ENCODE results near the gene VRK3.
"Not testable (repeated sequence)": the region's sequence is repeated elsewhere in the genome, so short reads cannot be mapped to it uniquely, and the experiment has no call there.

Gene VRK3

GRCh38 chr19:49968279-49968922, 56.8 kb downstream of the VRK3 start:
- TF ChIP-seq CTCF (IDR thresholded peaks at IDR 0.05; ENCODE audit: low read length) (no peak), EZH2 (IDR thresholded peaks at IDR 0.05; ENCODE audit: borderline replicate concordance, low read length) (no peak)
- H3K9me2 ChIP-seq (ENCODE audit: low read depth, low read length): no peaks in the 10 kb centered on the region
- H3K9ac ChIP-seq (ENCODE audit: low read length): no peak overlapping the region
- no peak overlapping the region for H2AFZ ChIP-seq (ENCODE audit: low read length)
- H4K20me1 ChIP-seq (ENCODE audit: insufficient read depth, low read length): no peaks in the 10 kb centered on the region
- H3K36me3 ChIP-seq (ENCODE audit: insufficient read depth, low read length): no peaks in the 10 kb centered on the region
- H3K4me3 ChIP-seq (ENCODE audit: low read depth, low read length, poor library complexity, severe bottlenecking): no peak overlapping the region
- H3K4me1 ChIP-seq (ENCODE audit: insufficient read depth, low read length, severe bottlenecking): no peaks in the 10 kb centered on the region
- H3K27ac ChIP-seq (ENCODE audit: low read depth, low read length, poor library complexity, severe bottlenecking): no peak overlapping the region
- peaks cover 4% of the 10 kb centered on the region; the same call in 1 of the 2 replicates for H3K27me3 ChIP-seq (ENCODE audit: insufficient read depth, low read length)
- H3F3A ChIP-seq (ENCODE audit: insufficient read depth, low read length): no peaks in the 10 kb centered on the region
- no peaks in the 10 kb centered on the region for H3K79me2 ChIP-seq (ENCODE audit: insufficient read depth, low read length)
- H3K4me2 ChIP-seq (ENCODE audit: low read length): no peak overlapping the region
- no peaks in the 10 kb centered on the region for H3K9me3 ChIP-seq (ENCODE audit: low read length)

GRCh38 chr19:49960980-49961379, 64.2 kb downstream of the VRK3 start, which contains the start of gene SIGLEC11:
Gene SIGLEC11 (minus strand): TSS chr19:49961172. CDS start chr19:49961081, 91 bp downstream.
- H3K4me2 ChIP-seq (ENCODE audit: low read length); H4K20me1 ChIP-seq (ENCODE audit: insufficient read depth, low read length); H2AFZ ChIP-seq (ENCODE audit: low read length); H3K9ac ChIP-seq (ENCODE audit: low read length); H3K79me2 ChIP-seq (ENCODE audit: insufficient read depth, low read length); H3K4me1 ChIP-seq (ENCODE audit: insufficient read depth, low read length, severe bottlenecking); H3K4me3 ChIP-seq (ENCODE audit: low read depth, low read length, poor library complexity, severe bottlenecking); H3K9me2 ChIP-seq (ENCODE audit: low read depth, low read length); H3K9me3 ChIP-seq (ENCODE audit: low read length); H3K27me3 ChIP-seq (ENCODE audit: insufficient read depth, low read length); H3K27ac ChIP-seq (ENCODE audit: low read depth, low read length, poor library complexity, severe bottlenecking); H3K36me3 ChIP-seq (ENCODE audit: insufficient read depth, low read length); H3F3A ChIP-seq (ENCODE audit: insufficient read depth, low read length): not testable (repeated sequence)

- H3K9ac ChIP-seq (ENCODE audit: low read length); H3K36me3 ChIP-seq (ENCODE audit: insufficient read depth, low read length); H3K9me3 ChIP-seq (ENCODE audit: low read length); H3K9me2 ChIP-seq (ENCODE audit: low read depth, low read length); H3K79me2 ChIP-seq (ENCODE audit: insufficient read depth, low read length); H3K4me2 ChIP-seq (ENCODE audit: low read length); H3K4me3 ChIP-seq (ENCODE audit: low read depth, low read length, poor library complexity, severe bottlenecking); H3K27ac ChIP-seq (ENCODE audit: low read depth, low read length, poor library complexity, severe bottlenecking); H3F3A ChIP-seq (ENCODE audit: insufficient read depth, low read length); H2AFZ ChIP-seq (ENCODE audit: low read length); H3K4me1 ChIP-seq (ENCODE audit: insufficient read depth, low read length, severe bottlenecking); H3K27me3 ChIP-seq (ENCODE audit: insufficient read depth, low read length); H4K20me1 ChIP-seq (ENCODE audit: insufficient read depth, low read length): not testable (repeated sequence)
Observed at GRCh38 chr19:49959892-49960291, 65.3 kb downstream of the VRK3 start.

GRCh38 chr19:49958596-49958995, 66.6 kb downstream of the VRK3 start:
- H3K9me2 ChIP-seq (ENCODE audit: low read depth, low read length): not testable (repeated sequence)

GRCh38 chr19:49958144-49958543, 67.0 kb downstream of the VRK3 start:
- not testable (repeated sequence) for H2AFZ ChIP-seq (ENCODE audit: low read length); H3F3A ChIP-seq (ENCODE audit: insufficient read depth, low read length); H3K4me3 ChIP-seq (ENCODE audit: low read depth, low read length, poor library complexity, severe bottlenecking)

More at GRCh38 chr19:49958596-49958995, 66.6 kb downstream of the VRK3 start:
- not testable (repeated sequence) for H3K4me3 ChIP-seq (ENCODE audit: low read depth, low read length, poor library complexity, severe bottlenecking); H3K27ac ChIP-seq (ENCODE audit: low read depth, low read length, poor library complexity, severe bottlenecking); H3K79me2 ChIP-seq (ENCODE audit: insufficient read depth, low read length); H3K4me1 ChIP-seq (ENCODE audit: insufficient read depth, low read length, severe bottlenecking); H3K9ac ChIP-seq (ENCODE audit: low read length); H3K36me3 ChIP-seq (ENCODE audit: insufficient read depth, low read length); H2AFZ ChIP-seq (ENCODE audit: low read length); H3K9me3 ChIP-seq (ENCODE audit: low read length); H3K4me2 ChIP-seq (ENCODE audit: low read length); H3F3A ChIP-seq (ENCODE audit: insufficient read depth, low read length); H3K27me3 ChIP-seq (ENCODE audit: insufficient read depth, low read length); H4K20me1 ChIP-seq (ENCODE audit: insufficient read depth, low read length)

More at GRCh38 chr19:49958144-49958543, 67.0 kb downstream of the VRK3 start:
- H3K36me3 ChIP-seq (ENCODE audit: insufficient read depth, low read length); H4K20me1 ChIP-seq (ENCODE audit: insufficient read depth, low read length); H3K9ac ChIP-seq (ENCODE audit: low read length); H3K27me3 ChIP-seq (ENCODE audit: insufficient read depth, low read length); H3K9me3 ChIP-seq (ENCODE audit: low read length); H3K27ac ChIP-seq (ENCODE audit: low read depth, low read length, poor library complexity, severe bottlenecking); H3K4me2 ChIP-seq (ENCODE audit: low read length); H3K79me2 ChIP-seq (ENCODE audit: insufficient read depth, low read length); H3K4me1 ChIP-seq (ENCODE audit: insufficient read depth, low read length, severe bottlenecking); H3K9me2 ChIP-seq (ENCODE audit: low read depth, low read length): not testable (repeated sequence)

Data from OCI-LY1 (cell line).